ENCODE data around the gene RBM48. TPM values are rescaled to one million over a fixed set of nuclear protein-coding genes. Genes with fewer than 3 reads are reported as not detected.

Gene RBM48
- polyA plus RNA-seq, 1 donor (not counting 4 experiments of a cell fraction or from before 2014, with no cell fraction given), result 6.3 TPM

- Histone ChIP-seq H3K36me3 (ENCODE audit: control insufficient read depth in 2 of 2, extremely low read depth in 1 of 2, insufficient read depth in 2 of 2, low read length in 2 of 2) (peaks cover 1 to 2% of the 10 kb centered on the region in 2 experiments), H3K9me3 (ENCODE audit: control insufficient read depth, low read depth, low read length) (no peaks in the 10 kb centered on the region), H3K27ac (ENCODE audit: control insufficient read depth, insufficient read depth, low read length) (peak overlapping the region; percentile 78), H4K20me1 (ENCODE audit: control insufficient read depth, extremely low read depth, insufficient read depth, low read length) (no peaks in the 10 kb centered on the region), H3K4me3 (ENCODE audit: control insufficient read depth in 2 of 3, extremely low read depth in 1 of 3, insufficient read depth in 2 of 3, low read depth in 1 of 3, low read length in 3 of 3) (peak overlapping the region; percentile 85 to 98 (median 92)), H3K27me3 (ENCODE audit: control insufficient read depth, extremely low read depth, insufficient read depth, low read length) (no peaks in the 10 kb centered on the region), H3K4me1 (ENCODE audit: control insufficient read depth, extremely low read depth, insufficient read depth, low read length) (peaks cover 11% of the 10 kb centered on the region), H3K79me2 (ENCODE audit: control insufficient read depth, insufficient read depth, low read length) (peaks cover 31% of the 10 kb centered on the region), H3K9ac (ENCODE audit: control insufficient read depth, extremely low read depth, insufficient read depth, low read length) (peak overlapping the region; percentile 87), H2AFZ (ENCODE audit: control insufficient read depth, low read length) (peak overlapping the region; percentile 99), H3K4me2 (ENCODE audit: control insufficient read depth, extremely low read depth, insufficient read depth, low read depth, low read length) (peak overlapping the region; percentile 92), H3K9me1 (ENCODE audit: control insufficient read depth, extremely low read depth, insufficient read depth, low read length) (no peaks in the 10 kb centered on the region)
- FAIRE-seq (no peak), DNase-seq (ENCODE audit: low read depth, low spot score) (no peak)
- peak in 1 of 3 experiments; percentile 14 for TF ChIP-seq CTCF (optimal IDR thresholded peaks at IDR 0.05 in 1 of 3, IDR thresholded peaks at IDR 0.05 in 1 of 3, conservative IDR thresholded peaks at IDR 0.05 in 1 of 3; ENCODE audit: extremely low read depth in 1 of 3, insufficient read depth in 2 of 3, low read length in 3 of 3)
- no peak for TF ChIP-seq EZH2 (IDR thresholded peaks at IDR 0.05; ENCODE audit: low read length)
- dilution Hi-C loops (cut with MboI; ENCODE audit: extremely low pct_ligation_motif_present, low sequenced_read_pairs), result no loop called here
These were observed 1.1 kb upstream of the RBM48 start for GRCh38 chr7:92527300-92528187.

- no peak for FAIRE-seq
- Histone ChIP-seq H2AFZ (ENCODE audit: control insufficient read depth, low read length) (peak overlapping the region; percentile 98), H3K27ac (ENCODE audit: control insufficient read depth, insufficient read depth, low read length) (peak overlapping the region; percentile 98), H4K20me1 (ENCODE audit: control insufficient read depth, extremely low read depth, insufficient read depth, low read length) (no peaks in the 10 kb centered on the region), H3K4me3 (ENCODE audit: control insufficient read depth in 2 of 3, extremely low read depth in 1 of 3, insufficient read depth in 2 of 3, low read depth in 1 of 3, low read length in 3 of 3) (peak overlapping the region; percentile 85 to 99 (median 97)), H3K4me1 (ENCODE audit: control insufficient read depth, extremely low read depth, insufficient read depth, low read length) (peaks cover 11% of the 10 kb centered on the region), H3K79me2 (ENCODE audit: control insufficient read depth, insufficient read depth, low read length) (peaks cover 31% of the 10 kb centered on the region), H3K9me1 (ENCODE audit: control insufficient read depth, extremely low read depth, insufficient read depth, low read length) (no peaks in the 10 kb centered on the region), H3K9ac (ENCODE audit: control insufficient read depth, extremely low read depth, insufficient read depth, low read length) (peak overlapping the region; percentile 95), H3K27me3 (ENCODE audit: control insufficient read depth, extremely low read depth, insufficient read depth, low read length) (no peaks in the 10 kb centered on the region), H3K4me2 (ENCODE audit: control insufficient read depth, extremely low read depth, insufficient read depth, low read depth, low read length) (peak overlapping the region; percentile 96), H3K9me3 (ENCODE audit: control insufficient read depth, low read depth, low read length) (no peaks in the 10 kb centered on the region), H3K36me3 (ENCODE audit: control insufficient read depth in 2 of 2, extremely low read depth in 1 of 2, insufficient read depth in 2 of 2, low read length in 2 of 2) (peaks cover 3 to 8% of the 10 kb centered on the region in 2 experiments)
- no peak for DNase-seq (ENCODE audit: low read depth, low spot score)
- no peak for TF ChIP-seq CTCF (optimal IDR thresholded peaks at IDR 0.05 in 1 of 3, IDR thresholded peaks at IDR 0.05 in 1 of 3, conservative IDR thresholded peaks at IDR 0.05 in 1 of 3; ENCODE audit: extremely low read depth in 1 of 3, insufficient read depth in 2 of 3, low read length in 3 of 3)
- no peak for TF ChIP-seq EZH2 (IDR thresholded peaks at IDR 0.05; ENCODE audit: low read length)
- dilution Hi-C loops (cut with MboI; ENCODE audit: extremely low pct_ligation_motif_present, low sequenced_read_pairs), result no loop called here
These were observed 316 bp downstream of the RBM48 start for GRCh38 chr7:92528958-92529264.
